ENCODE results near the gene CTNNB1.

GRCh38 chr3:41248525-41248924 is 49.2 kb downstream of the CTNNB1 start:
- TF ChIP-seq, protein P1, sequence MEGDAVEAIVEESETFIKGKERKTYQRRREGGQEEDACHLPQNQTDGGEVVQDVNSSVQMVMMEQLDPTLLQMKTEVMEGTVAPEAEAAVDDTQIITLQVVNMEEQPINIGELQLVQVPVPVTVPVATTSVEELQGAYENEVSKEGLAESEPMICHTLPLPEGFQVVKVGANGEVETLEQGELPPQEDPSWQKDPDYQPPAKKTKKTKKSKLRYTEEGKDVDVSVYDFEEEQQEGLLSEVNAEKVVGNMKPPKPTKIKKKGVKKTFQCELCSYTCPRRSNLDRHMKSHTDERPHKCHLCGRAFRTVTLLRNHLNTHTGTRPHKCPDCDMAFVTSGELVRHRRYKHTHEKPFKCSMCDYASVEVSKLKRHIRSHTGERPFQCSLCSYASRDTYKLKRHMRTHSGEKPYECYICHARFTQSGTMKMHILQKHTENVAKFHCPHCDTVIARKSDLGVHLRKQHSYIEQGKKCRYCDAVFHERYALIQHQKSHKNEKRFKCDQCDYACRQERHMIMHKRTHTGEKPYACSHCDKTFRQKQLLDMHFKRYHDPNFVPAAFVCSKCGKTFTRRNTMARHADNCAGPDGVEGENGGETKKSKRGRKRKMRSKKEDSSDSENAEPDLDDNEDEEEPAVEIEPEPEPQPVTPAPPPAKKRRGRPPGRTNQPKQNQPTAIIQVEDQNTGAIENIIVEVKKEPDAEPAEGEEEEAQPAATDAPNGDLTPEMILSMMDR (IDR thresholded peaks at IDR 0.05), result no peak
- TF ChIP-seq EP300 (IDR thresholded peaks at IDR 0.05) (no peak), POLR2A (IDR thresholded peaks at IDR 0.05) (no peak), POLR2AphosphoS5 (IDR thresholded peaks at IDR 0.05) (no peak)
